Measurements from ENCODE around the gene NIN. TPM values are rescaled to one million over a fixed set of nuclear protein-coding genes. Genes with fewer than 3 reads are reported as not detected.

NIN gene
- total RNA-seq, 1 donor from 2014 or later: 156 TPM

DNA sequence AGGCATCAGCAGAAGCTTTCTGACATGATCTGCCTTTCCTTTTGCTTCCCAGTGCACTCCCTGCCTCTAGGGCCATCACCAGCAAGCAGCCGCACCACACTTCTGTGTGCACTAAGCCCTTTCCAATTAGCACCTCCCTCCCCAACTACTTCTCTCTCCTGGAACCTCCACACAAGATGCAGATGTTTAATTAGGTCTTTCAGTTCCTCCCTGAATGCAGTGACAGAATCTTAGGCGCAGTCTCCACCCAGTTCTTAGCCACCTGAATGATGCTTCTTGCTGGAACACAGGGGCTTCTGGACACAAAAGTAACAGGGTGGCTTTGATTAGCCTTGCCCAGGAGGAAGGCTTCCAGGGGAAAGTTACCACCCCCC lies 32.9 kb downstream of the NIN start:
- Mint-ChIP-seq H3K36me3 (ENCODE audit: low read depth) (peaks cover 55% of the 10 kb centered on the region), H3K27ac (peak overlapping the region; percentile 51), H3K4me3 (peak overlapping the region; percentile 58), H3K27me3 (no peaks in the 10 kb centered on the region), H3K9me3 (no peaks in the 10 kb centered on the region), H3K4me1 (peaks cover 74% of the 10 kb centered on the region)
- intact Hi-C loops (cut with micrococcal nuclease): loop anchor here (1.0 to 10.0 kb wide), 3 partner anchors 8 to 407 kb away; no protein-coding TSS in a partner anchor
- CTCF ChIA-PET: no interaction called here
- ATAC-seq (ENCODE audit: low read depth) (peak; percentile 86), DNase-seq (no peak)
- POLR2A ChIA-PET: interaction anchor here (1.6 to 3.0 kb wide), 2 partner anchors 25 to 32 kb away, joined by 5 to 18 read pairs; partner anchors contain the start of gene NIN
- TF ChIP-seq, protein P1, sequence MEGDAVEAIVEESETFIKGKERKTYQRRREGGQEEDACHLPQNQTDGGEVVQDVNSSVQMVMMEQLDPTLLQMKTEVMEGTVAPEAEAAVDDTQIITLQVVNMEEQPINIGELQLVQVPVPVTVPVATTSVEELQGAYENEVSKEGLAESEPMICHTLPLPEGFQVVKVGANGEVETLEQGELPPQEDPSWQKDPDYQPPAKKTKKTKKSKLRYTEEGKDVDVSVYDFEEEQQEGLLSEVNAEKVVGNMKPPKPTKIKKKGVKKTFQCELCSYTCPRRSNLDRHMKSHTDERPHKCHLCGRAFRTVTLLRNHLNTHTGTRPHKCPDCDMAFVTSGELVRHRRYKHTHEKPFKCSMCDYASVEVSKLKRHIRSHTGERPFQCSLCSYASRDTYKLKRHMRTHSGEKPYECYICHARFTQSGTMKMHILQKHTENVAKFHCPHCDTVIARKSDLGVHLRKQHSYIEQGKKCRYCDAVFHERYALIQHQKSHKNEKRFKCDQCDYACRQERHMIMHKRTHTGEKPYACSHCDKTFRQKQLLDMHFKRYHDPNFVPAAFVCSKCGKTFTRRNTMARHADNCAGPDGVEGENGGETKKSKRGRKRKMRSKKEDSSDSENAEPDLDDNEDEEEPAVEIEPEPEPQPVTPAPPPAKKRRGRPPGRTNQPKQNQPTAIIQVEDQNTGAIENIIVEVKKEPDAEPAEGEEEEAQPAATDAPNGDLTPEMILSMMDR (IDR thresholded peaks at IDR 0.05): no peak

DNA sequence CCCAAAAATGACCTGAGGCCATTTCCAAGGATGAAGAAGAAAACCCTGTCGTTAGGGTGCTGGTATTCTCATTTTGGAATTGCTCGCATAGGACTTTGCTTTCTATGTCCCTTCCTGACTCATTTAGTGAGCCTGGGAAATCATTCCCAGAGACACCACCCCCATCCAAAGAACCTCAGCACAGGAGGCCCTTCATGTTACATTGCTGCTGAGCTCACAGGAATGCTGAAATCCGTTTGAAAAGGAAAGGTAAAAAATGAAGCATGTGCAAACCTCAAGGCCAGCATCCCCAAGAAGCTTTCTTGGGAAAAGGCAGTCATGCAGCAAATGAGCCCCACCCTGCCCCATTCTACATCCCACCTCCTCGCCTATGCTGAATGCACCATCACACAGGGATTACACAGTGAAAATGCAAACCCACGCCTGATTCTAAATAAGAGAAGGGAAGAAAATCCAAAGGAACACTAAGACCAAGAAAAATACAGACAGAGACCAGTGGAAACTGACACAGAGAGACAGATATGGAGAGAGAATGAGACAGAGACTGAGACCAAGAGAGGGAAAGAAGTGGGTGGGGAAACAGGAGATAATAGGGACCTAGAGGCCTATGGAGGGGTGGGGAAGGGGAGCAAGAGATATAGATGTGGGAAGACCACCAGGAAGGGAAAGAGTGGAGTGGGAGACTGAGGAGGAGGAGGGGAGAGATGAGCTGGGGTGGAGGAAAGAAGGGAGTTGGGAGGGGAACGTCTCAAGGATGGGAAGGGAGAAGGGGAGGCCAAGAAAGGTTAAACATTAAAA lies 33.5 kb downstream of the NIN start:
- Mint-ChIP-seq H3K27ac (peak overlapping the region; percentile 51), H3K36me3 (ENCODE audit: low read depth) (peaks cover 59% of the 10 kb centered on the region), H3K4me3 (peak overlapping the region; percentile 58), H3K4me1 (peaks cover 78% of the 10 kb centered on the region), H3K9me3 (no peaks in the 10 kb centered on the region), H3K27me3 (no peaks in the 10 kb centered on the region)
- DNase-seq: no peak
- POLR2A ChIA-PET: interaction anchor here (1.6 to 3.0 kb wide), 2 partner anchors 26 to 33 kb away, joined by 5 to 18 read pairs; partner anchors contain the start of gene NIN
- CTCF ChIA-PET: interaction anchor here (1.6 kb wide), 1 partner anchor 21 kb away, joined by 7 read pairs; no protein-coding TSS in a partner anchor
- TF ChIP-seq, protein P1 (IDR thresholded peaks at IDR 0.05): no peak
- intact Hi-C loops (cut with micrococcal nuclease): loop anchor here (1.0 to 10.0 kb wide), 3 partner anchors 7 to 407 kb away; no protein-coding TSS in a partner anchor
- no peak for ATAC-seq (ENCODE audit: low read depth)

DNA sequence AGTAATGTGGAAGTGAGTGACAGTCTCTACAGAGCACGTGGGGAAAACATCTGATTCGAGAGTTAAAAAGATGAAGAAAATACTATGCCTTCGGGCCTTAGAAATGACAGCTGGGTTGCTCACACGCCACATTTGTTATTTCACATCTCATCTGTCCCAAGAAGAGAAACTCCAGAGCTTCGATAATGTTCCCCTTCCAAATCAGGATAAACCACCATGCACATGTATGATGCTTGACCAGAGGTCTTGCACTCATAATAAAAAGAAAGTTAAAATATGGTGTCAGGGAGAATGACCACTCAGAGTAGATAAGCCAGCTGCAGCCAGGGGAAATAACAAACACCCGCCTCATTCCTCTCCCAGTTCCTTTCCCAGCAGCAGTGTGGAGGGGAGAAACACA lies 34.6 kb downstream of the NIN start:
- peaks cover 82% of the 10 kb centered on the region for H3K4me1 Mint-ChIP-seq
- H3K27me3 Mint-ChIP-seq: no peaks in the 10 kb centered on the region
- intact Hi-C loops (cut with micrococcal nuclease): loop anchor here (10.0 kb wide), 1 partner anchor 408 kb away; no protein-coding TSS in a partner anchor
- peak overlapping the region; percentile 38 for H3K27ac Mint-ChIP-seq
- ATAC-seq (ENCODE audit: low read depth) (no peak), DNase-seq (no peak)
- no peaks in the 10 kb centered on the region for H3K9me3 Mint-ChIP-seq
- POLR2A ChIA-PET: interaction anchor here (0.6 to 3.0 kb wide), 3 partner anchors 30 to 63 kb away, joined by 3 to 18 read pairs (median 16); partner anchors contain the start of gene NIN
- CTCF ChIA-PET: interaction anchor here (0.7 to 1.6 kb wide), 3 partner anchors 20 to 64 kb away, joined by 3 to 7 read pairs (median 4); no protein-coding TSS in a partner anchor
- TF ChIP-seq, protein P1 (IDR thresholded peaks at IDR 0.05): no peak
- peaks cover 59% of the 10 kb centered on the region for H3K36me3 Mint-ChIP-seq (ENCODE audit: low read depth)
- no peak overlapping the region for H3K4me3 Mint-ChIP-seq

DNA sequence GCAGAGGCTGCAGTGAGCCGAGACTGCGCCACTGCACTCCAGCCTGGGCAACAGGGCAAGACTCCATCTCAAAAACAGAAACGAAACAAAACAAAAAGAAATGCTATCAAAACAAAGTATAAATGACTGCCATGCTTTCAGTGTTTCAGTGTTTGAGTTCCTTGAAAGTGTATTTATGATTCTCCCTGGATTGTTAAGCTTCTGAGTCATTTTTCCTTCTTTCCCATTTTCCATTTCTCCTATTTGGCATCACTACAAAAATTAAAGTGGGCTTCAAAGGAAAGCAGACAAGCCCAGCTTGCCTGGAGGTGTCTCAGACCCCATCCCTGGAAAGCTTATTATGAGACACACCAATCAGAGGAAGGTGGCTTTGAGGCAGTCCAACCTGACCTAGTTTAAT lies 35.1 kb downstream of the NIN start:
- H3K27ac Mint-ChIP-seq: peak overlapping the region; percentile 38
- peaks cover 60% of the 10 kb centered on the region for H3K36me3 Mint-ChIP-seq (ENCODE audit: low read depth)
- POLR2A ChIA-PET: interaction anchor here (2.9 to 3.0 kb wide), 3 partner anchors 26 to 64 kb away, joined by 16 to 25 read pairs (median 18); partner anchors contain the start of gene NIN
- peaks cover 86% of the 10 kb centered on the region for H3K4me1 Mint-ChIP-seq
- DNase-seq: no peak
- CTCF ChIA-PET: interaction anchor here (0.7 kb wide), 1 partner anchor 65 kb away, joined by 4 read pairs; no protein-coding TSS in a partner anchor
- H3K9me3 Mint-ChIP-seq: no peaks in the 10 kb centered on the region
- intact Hi-C loops (cut with micrococcal nuclease): loop anchor here (10.0 kb wide), 1 partner anchor 409 kb away; no protein-coding TSS in a partner anchor
- TF ChIP-seq, protein P1 (IDR thresholded peaks at IDR 0.05): no peak
- H3K4me3 Mint-ChIP-seq: no peak overlapping the region
- no peak for ATAC-seq (ENCODE audit: low read depth)
- no peaks in the 10 kb centered on the region for H3K27me3 Mint-ChIP-seq

Data from activated B cell treated with CpG ODN at 0.5 μM for 24 hours (primary cell).